Nephron (organoid): ENCODE measurements around the gene PPIF.

Source experiments
- H3K27ac Mint-ChIP-seq, 3 experiments: 2 replicates each; pipeline ENCODE4 v1.8.0; 2020; ENCODE audit warnings: mixed read lengths in 3 of 3, mild to moderate bottlenecking in 2 of 3, moderate library complexity in 1 of 3
- H3K27me3 Mint-ChIP-seq: 2 replicates; pipeline ENCODE4 v1.8.0; 2021; ENCODE audit warnings: low read depth, mild to moderate bottlenecking, moderate library complexity, mixed read lengths
- H3K36me3 Mint-ChIP-seq: 2 replicates; pipeline ENCODE4 v1.8.0; 2020; ENCODE audit warnings: low read depth, mixed read lengths
- H3K4me1 Mint-ChIP-seq: 2 replicates; pipeline ENCODE4 v1.8.0; 2020; ENCODE audit warnings: mixed read lengths
- H3K4me3 Mint-ChIP-seq, 3 experiments: 2 replicates each; pipeline ENCODE4 v1.8.0; 2020; ENCODE audit warnings: mild to moderate bottlenecking in 3 of 3, mixed read lengths in 3 of 3, moderate library complexity in 2 of 3
- H3K9me3 Mint-ChIP-seq: 2 replicates; pipeline ENCODE4 v1.8.0; 2020; ENCODE audit warnings: mixed read lengths
- TF ChIP-seq, protein P1 (sequence below), 3 experiments: fragments of 200-600 bp; sonication (generic); IDR thresholded peaks; one replicate each; pipeline ENCODE4 v1.5.0; 2021; ENCODE audit warnings: antibody characterized with exemption in 3 of 3; ENCODE audit not compliant: unreplicated experiment in 3 of 3

The PPIF gene

GRCh38 chr10:79303631-79304478 is 43.4 kb upstream of the PPIF start:
- Mint-ChIP-seq H3K4me3 (no peak overlapping the region), H3K27ac (no peak overlapping the region), H3K9me3 (no peaks in the 10 kb centered on the region), H3K36me3 (peaks cover 69% of the 10 kb centered on the region), H3K4me1 (no peaks in the 10 kb centered on the region), H3K27me3 (no peaks in the 10 kb centered on the region)
- TF ChIP-seq, protein P1, sequence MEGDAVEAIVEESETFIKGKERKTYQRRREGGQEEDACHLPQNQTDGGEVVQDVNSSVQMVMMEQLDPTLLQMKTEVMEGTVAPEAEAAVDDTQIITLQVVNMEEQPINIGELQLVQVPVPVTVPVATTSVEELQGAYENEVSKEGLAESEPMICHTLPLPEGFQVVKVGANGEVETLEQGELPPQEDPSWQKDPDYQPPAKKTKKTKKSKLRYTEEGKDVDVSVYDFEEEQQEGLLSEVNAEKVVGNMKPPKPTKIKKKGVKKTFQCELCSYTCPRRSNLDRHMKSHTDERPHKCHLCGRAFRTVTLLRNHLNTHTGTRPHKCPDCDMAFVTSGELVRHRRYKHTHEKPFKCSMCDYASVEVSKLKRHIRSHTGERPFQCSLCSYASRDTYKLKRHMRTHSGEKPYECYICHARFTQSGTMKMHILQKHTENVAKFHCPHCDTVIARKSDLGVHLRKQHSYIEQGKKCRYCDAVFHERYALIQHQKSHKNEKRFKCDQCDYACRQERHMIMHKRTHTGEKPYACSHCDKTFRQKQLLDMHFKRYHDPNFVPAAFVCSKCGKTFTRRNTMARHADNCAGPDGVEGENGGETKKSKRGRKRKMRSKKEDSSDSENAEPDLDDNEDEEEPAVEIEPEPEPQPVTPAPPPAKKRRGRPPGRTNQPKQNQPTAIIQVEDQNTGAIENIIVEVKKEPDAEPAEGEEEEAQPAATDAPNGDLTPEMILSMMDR (IDR thresholded peaks at IDR 0.05; ENCODE audit: unreplicated experiment in 3 of 3): no peak

DNA sequence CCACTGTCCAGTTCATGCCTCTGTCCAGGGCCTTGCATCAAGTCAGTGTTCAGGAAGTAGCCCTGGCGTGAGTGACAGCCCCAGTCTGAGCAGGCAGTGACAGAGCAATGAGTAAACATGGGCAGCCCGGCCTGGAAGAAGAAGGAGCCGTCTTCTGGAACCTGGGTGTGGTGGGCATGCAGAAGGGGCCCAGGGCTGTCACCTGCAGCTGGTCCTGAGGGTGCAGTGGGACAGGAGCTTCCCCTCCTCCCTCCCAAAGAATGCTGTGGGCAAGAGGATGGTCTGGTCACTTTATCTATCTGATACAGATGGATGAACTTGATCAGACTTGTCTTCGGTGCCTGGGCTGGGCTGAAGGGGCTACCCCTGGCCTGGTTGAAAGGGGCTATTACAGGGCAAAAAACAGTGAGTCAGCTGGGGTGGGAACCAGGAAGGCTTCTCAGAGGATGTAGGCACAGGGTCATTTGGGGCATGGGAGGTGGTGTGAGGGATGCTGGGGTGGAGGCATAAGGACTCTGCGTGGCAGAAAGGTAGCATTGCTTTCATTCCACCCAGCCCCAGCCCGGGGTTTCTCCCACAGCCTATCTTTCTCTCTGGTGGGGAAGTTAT is 42.7 kb upstream of the PPIF start:
- no peak overlapping the region for H3K4me3 Mint-ChIP-seq
- TF ChIP-seq, protein P1 (IDR thresholded peaks at IDR 0.05; ENCODE audit: unreplicated experiment in 3 of 3): no peak
- no peaks in the 10 kb centered on the region for H3K9me3 Mint-ChIP-seq
- H3K27me3 Mint-ChIP-seq: no peaks in the 10 kb centered on the region
- H3K4me1 Mint-ChIP-seq: no peaks in the 10 kb centered on the region
- H3K36me3 Mint-ChIP-seq: peaks cover 69% of the 10 kb centered on the region
- no peak overlapping the region for H3K27ac Mint-ChIP-seq

DNA sequence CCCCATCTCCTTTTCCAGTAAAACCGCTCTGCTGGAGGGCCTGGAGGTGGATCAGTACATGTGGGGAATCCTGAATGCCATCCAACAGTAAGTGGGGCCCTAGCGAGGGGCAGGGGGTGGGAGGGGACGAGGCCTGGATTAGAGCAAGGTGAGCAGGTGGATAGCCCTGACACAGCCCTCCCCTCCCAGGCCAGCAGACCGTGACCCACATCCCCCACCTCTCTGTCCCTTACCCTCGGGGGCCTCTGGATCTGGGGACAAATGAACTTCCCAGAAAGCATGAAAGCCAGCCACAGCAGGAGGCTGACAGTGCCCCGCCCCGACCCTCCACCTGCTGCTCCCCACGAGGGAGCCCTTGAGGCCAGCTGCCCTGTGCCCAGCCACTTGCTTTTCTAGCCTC is 41.8 kb upstream of the PPIF start:
- Mint-ChIP-seq H3K4me3 (no peak overlapping the region), H3K36me3 (peaks cover 62% of the 10 kb centered on the region), H3K27ac (no peak overlapping the region), H3K4me1 (no peaks in the 10 kb centered on the region), H3K27me3 (no peaks in the 10 kb centered on the region), H3K9me3 (no peaks in the 10 kb centered on the region)
- TF ChIP-seq, protein P1 (IDR thresholded peaks at IDR 0.05; ENCODE audit: unreplicated experiment in 3 of 3): no peak

GRCh38 chr10:79305988-79306387 is 41.3 kb upstream of the PPIF start:
- Mint-ChIP-seq H3K9me3 (no peaks in the 10 kb centered on the region), H3K27ac (no peak overlapping the region), H3K4me3 (no peak overlapping the region), H3K4me1 (no peaks in the 10 kb centered on the region), H3K27me3 (no peaks in the 10 kb centered on the region), H3K36me3 (peaks cover 61% of the 10 kb centered on the region)
- TF ChIP-seq, protein P1 (IDR thresholded peaks at IDR 0.05; ENCODE audit: unreplicated experiment in 3 of 3): no peak

GRCh38 chr10:79306644-79307220 is 40.5 kb upstream of the PPIF start:
- H3K36me3 Mint-ChIP-seq: peaks cover 54% of the 10 kb centered on the region
- no peaks in the 10 kb centered on the region for H3K9me3 Mint-ChIP-seq
- no peak overlapping the region for H3K27ac Mint-ChIP-seq
- no peak overlapping the region for H3K4me3 Mint-ChIP-seq
- H3K4me1 Mint-ChIP-seq: no peaks in the 10 kb centered on the region
- TF ChIP-seq, protein P1 (IDR thresholded peaks at IDR 0.05; ENCODE audit: unreplicated experiment in 3 of 3): no peak
- H3K27me3 Mint-ChIP-seq: no peaks in the 10 kb centered on the region
